ENCODE results near the gene BRD3OS. TPM values are rescaled to one million over a fixed set of nuclear protein-coding genes. Genes with fewer than 3 reads are reported as not detected.

Gene BRD3OS
- polyA plus RNA-seq, 1 experiment = 23.5 TPM

DNA sequence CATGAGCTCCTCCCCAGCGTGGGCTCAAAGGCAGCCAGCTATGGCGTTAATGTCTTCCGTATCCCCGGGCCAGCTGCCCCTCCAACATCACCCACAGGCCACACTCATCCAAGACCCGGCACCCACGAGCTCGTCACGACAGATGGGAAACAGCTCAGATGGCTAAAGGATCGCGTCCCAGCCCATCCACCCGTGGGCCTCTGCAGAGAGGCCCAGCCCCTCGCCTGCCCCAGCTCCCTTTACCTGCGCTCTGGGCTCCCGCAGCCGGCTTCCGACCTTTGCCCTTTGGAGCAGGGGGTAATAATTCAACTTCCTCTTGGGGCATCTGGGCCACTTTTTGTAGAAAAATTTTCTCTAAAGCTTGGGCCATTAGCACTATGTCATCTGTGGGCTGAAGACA lies 26.0 kb downstream of the BRD3OS start:
- ChIA-PET POLR2A (no interaction called here), CTCF (no interaction called here)
- no peak for DNase-seq (ENCODE audit: low read depth)
- TF ChIP-seq, protein P1, sequence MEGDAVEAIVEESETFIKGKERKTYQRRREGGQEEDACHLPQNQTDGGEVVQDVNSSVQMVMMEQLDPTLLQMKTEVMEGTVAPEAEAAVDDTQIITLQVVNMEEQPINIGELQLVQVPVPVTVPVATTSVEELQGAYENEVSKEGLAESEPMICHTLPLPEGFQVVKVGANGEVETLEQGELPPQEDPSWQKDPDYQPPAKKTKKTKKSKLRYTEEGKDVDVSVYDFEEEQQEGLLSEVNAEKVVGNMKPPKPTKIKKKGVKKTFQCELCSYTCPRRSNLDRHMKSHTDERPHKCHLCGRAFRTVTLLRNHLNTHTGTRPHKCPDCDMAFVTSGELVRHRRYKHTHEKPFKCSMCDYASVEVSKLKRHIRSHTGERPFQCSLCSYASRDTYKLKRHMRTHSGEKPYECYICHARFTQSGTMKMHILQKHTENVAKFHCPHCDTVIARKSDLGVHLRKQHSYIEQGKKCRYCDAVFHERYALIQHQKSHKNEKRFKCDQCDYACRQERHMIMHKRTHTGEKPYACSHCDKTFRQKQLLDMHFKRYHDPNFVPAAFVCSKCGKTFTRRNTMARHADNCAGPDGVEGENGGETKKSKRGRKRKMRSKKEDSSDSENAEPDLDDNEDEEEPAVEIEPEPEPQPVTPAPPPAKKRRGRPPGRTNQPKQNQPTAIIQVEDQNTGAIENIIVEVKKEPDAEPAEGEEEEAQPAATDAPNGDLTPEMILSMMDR (IDR thresholded peaks at IDR 0.05; ENCODE audit: insufficient read depth, low read depth, low read length) = no peak
- H3K27me3 ChIP-seq (ENCODE audit: control insufficient read depth, insufficient read depth, low read length) = no peaks in the 10 kb centered on the region
- peaks cover 40% of the 10 kb centered on the region for H3K36me3 ChIP-seq (ENCODE audit: control insufficient read depth, insufficient read depth, low read length)
- H3K4me3 ChIP-seq (ENCODE audit: low read depth, low read length) = no peak overlapping the region

DNA sequence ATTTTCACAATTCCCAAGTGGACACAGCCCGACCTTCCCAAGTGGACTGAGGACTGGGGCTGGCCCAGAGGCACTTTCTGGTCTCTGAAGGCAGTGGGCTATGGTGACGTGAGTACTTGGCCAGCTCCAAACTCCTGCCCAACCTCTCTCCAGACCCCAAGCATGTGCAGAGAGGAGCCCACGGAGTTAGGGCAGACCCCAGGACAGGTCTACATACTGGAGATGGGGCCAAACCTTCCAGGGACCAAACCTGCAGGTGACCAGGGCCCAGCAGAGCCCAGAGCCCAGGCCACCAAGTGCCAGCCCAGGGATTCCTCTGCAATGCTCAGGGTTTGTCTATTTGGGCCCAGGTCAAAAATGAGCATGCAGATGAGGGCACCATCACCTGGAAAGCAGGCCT lies 27.2 kb downstream of the BRD3OS start:
- ChIA-PET POLR2A (no interaction called here), CTCF (interaction anchor here (0.7 kb wide), 1 partner anchor 29 kb away, joined by 3 read pairs; no protein-coding TSS in a partner anchor)
- DNase-seq (ENCODE audit: low read depth) = no peak
- Histone ChIP-seq H3K27me3 (ENCODE audit: control insufficient read depth, insufficient read depth, low read length) (no peaks in the 10 kb centered on the region), H3K4me3 (ENCODE audit: low read depth, low read length) (no peak overlapping the region), H3K36me3 (ENCODE audit: control insufficient read depth, insufficient read depth, low read length) (peaks cover 33% of the 10 kb centered on the region)
- TF ChIP-seq, protein P1 (IDR thresholded peaks at IDR 0.05; ENCODE audit: insufficient read depth, low read depth, low read length) = no peak

DNA sequence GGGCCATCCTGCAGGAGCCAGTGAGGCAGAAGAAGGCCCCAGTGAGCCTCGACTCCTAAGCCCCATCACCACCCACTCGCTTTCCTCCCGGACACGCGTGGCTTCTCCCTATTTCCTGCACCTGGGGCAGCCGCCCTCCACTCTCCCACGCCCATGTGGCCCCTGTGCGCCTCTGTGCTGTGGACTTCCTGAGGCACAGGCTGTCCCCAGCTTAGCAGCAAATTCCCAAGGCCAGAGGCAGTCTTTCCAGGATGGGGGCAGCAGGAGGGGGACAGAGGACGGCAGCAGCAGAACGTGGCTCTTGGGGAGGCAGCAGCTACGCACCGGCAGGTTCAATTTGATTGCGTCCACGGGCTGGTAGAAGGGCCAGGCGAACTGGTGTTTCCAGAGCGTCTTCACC lies 27.7 kb downstream of the BRD3OS start:
- no peaks in the 10 kb centered on the region for H3K27me3 ChIP-seq (ENCODE audit: control insufficient read depth, insufficient read depth, low read length)
- no peak overlapping the region for H3K4me3 ChIP-seq (ENCODE audit: low read depth, low read length)
- peaks cover 30% of the 10 kb centered on the region for H3K36me3 ChIP-seq (ENCODE audit: control insufficient read depth, insufficient read depth, low read length)
- TF ChIP-seq, protein P1 (IDR thresholded peaks at IDR 0.05; ENCODE audit: insufficient read depth, low read depth, low read length) = no peak
- no peak for DNase-seq (ENCODE audit: low read depth)
- ChIA-PET CTCF (no interaction called here), POLR2A (no interaction called here)

DNA sequence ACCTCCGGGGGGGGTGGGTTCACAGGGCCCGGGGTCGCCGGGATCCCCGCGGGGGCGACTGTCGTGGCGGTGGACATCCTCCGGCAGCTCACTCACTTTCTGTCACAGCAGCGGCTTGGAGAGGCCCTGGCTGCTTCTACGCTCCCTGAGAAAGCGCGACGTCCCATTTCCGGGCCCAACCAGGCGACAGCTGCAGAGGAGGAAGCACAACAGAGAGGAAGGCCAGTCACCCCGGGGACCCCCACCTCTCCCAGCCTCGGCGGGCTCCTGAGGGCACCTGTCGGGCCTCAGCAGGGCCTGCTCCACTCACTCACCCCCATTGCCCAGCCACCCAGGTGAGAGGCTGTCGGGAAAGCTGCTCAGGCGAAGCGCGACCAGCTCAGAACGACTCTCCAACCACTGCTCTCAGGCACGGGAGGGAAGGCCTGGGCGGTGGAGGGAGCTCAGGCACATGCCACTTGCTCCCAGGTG lies 28.2 kb downstream of the BRD3OS start:
- no peaks in the 10 kb centered on the region for H3K27me3 ChIP-seq (ENCODE audit: control insufficient read depth, insufficient read depth, low read length)
- H3K36me3 ChIP-seq (ENCODE audit: control insufficient read depth, insufficient read depth, low read length) = peaks cover 27% of the 10 kb centered on the region
- no peak overlapping the region for H3K4me3 ChIP-seq (ENCODE audit: low read depth, low read length)
- CTCF ChIA-PET = no interaction called here
- DNase-seq (ENCODE audit: low read depth) = no peak
- POLR2A ChIA-PET = no interaction called here
- TF ChIP-seq, protein P1 (IDR thresholded peaks at IDR 0.05; ENCODE audit: insufficient read depth, low read depth, low read length) = no peak

DNA sequence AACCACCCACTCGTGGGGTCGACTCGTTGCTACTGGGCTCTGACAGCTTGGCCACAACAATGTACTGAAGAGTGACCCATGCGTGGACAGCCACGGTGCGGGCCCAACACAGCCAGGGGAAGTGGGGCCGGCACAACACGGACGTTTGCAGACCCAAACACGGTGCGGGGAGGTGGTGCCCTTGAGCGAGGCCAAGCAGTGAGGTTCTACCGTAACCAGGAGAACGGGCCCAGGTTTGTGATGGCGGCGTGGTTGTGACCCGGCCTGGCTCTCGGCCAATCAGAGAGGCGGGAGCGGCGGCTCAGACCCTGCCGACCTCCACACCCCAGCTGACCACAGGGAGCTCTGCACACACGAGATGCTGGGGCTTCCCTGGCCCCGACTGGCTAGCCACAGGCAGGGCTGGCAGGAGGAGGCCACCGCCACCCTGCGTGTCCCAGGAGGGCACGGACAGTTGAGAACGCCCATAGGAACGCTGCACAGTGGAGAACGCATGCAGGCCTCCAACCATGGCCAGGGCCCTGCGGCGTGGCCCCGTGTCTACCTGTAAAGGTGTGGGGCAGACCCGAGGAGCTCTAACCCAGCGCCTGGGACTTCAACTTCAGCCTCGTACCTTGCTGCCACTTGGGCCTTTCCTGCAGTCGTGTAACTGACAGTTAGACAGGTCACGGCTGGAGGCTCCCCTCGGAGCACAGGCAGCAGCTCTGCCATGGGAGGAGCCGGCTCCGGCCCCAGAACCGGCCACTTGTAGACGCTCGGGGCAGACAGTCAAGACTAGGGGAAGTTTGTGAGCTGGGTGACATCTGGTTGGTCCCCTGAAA lies 28.9 kb downstream of the BRD3OS start:
- ChIA-PET POLR2A (no interaction called here), CTCF (interaction anchor here (0.6 kb wide), 1 partner anchor 45 kb away, joined by 3 read pairs; no protein-coding TSS in a partner anchor)
- TF ChIP-seq, protein P1 (IDR thresholded peaks at IDR 0.05; ENCODE audit: insufficient read depth, low read depth, low read length) = no peak
- no peaks in the 10 kb centered on the region for H3K27me3 ChIP-seq (ENCODE audit: control insufficient read depth, insufficient read depth, low read length)
- no peak for DNase-seq (ENCODE audit: low read depth)
- no peak overlapping the region for H3K4me3 ChIP-seq (ENCODE audit: low read depth, low read length)
- peaks cover 24% of the 10 kb centered on the region for H3K36me3 ChIP-seq (ENCODE audit: control insufficient read depth, insufficient read depth, low read length)

Measured in BJ (cell line).